ENCODE results near the gene TMEM141. TPM values are rescaled to one million over a fixed set of nuclear protein-coding genes. Genes with fewer than 3 reads are reported as not detected.
"Not testable (repeated sequence)": the region's sequence is repeated elsewhere in the genome, so short reads cannot be mapped to it uniquely, and the experiment has no call there.

TMEM141 gene
- total RNA-seq, 1 donor from 2014 or later, result 41.2 TPM

- intact Hi-C loops (cut with micrococcal nuclease), result not testable (repeated sequence)
These were observed 35.6 kb upstream of the TMEM141 start for GRCh38 chr9:136755302-136756133.

GRCh38 chr9:136756134-136756438 is 35.1 kb upstream of the TMEM141 start:
- intact Hi-C loops (cut with micrococcal nuclease), result no loop called here

GRCh38 chr9:136756836-136757235 is 34.3 kb upstream of the TMEM141 start:
- intact Hi-C loops (cut with micrococcal nuclease), result no loop called here

GRCh38 chr9:136757328-136757727 is 33.8 kb upstream of the TMEM141 start:
- intact Hi-C loops (cut with micrococcal nuclease), result no loop called here

DNA sequence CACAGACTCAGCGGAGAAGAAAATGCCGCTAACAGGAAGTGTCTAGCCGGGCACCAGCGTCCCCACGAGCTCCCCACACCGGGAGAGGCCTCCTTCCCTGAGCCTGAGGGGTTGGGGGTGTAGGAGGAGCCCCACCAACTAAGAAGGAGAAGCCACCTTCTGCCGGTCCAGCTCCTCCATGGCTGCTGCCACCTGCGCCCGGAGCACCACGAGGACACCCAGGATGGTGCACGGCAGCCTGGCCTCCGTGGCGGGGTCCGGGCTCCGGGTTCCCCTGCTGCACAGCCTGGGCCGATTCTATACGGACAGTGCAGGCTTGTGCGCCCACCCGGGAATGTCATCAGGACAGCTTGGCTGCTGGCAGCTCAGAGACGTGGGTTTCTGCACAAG is 33.4 kb upstream of the TMEM141 start:
- intact Hi-C loops (cut with micrococcal nuclease), result no loop called here

GRCh38 chr9:136759001-136759400 is 32.1 kb upstream of the TMEM141 start:
- intact Hi-C loops (cut with micrococcal nuclease), result no loop called here

- intact Hi-C loops (cut with micrococcal nuclease), result no loop called here
These were observed 31.5 kb upstream of the TMEM141 start for GRCh38 chr9:136759436-136760325.

- intact Hi-C loops (cut with micrococcal nuclease), result no loop called here
These were observed 30.7 kb upstream of the TMEM141 start for GRCh38 chr9:136760424-136760823.

- intact Hi-C loops (cut with micrococcal nuclease), result not testable (repeated sequence)
These were observed 30.2 kb upstream of the TMEM141 start for GRCh38 chr9:136760834-136761544.

GRCh38 chr9:136761545-136761981 is 29.6 kb upstream of the TMEM141 start:
- intact Hi-C loops (cut with micrococcal nuclease), result no loop called here

DNA sequence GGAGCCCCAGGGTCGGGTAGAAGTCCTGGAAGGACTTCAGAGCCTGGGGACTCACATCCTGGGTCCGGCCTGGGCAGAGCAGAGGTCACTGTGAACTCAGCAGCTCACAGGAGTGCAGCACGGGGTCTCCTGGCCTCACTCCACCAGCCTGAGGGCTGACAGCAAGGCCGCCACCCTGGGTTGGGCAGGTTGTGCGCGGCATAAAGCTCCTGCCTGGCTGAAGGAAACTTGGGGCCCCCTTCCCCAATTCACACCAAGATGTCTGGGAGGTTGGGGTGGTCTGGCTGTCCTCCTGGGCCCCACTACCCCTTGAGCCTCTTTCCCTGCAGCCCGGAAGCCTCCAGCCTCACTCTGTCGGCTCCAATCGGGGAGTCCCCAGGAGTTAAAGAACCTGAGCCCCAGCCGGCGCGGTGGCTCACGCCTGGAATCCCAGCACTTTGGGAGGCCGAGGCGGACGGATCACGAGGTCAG is 28.9 kb upstream of the TMEM141 start:
- intact Hi-C loops (cut with micrococcal nuclease), result no loop called here

GRCh38 chr9:136762915-136763648 is 28.1 kb upstream of the TMEM141 start:
- intact Hi-C loops (cut with micrococcal nuclease), result no loop called here

DNA sequence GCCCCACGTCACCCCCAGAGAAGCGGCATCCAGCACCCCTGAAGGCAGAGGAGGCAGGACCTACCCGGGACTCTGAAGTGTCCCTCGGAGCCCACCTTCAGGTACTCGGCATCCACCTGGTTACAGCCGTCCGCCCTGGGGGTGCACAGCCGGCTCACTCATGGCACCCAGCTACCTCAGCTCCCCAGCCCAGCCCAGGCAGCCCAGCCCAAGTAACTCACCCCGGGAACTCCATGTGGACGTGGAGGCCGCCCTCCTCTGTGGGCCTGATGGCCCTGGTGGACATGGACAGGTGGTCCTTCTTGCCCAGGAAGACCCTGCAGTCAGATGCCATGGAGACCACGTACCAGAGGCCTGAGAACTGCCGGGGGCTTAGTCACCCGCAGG is 27.5 kb upstream of the TMEM141 start:
- intact Hi-C loops (cut with micrococcal nuclease), result no loop called here

- intact Hi-C loops (cut with micrococcal nuclease), result no loop called here
These were observed 26.7 kb upstream of the TMEM141 start, which contains the start of gene LCN15 for GRCh38 chr9:136764301-136764891. Gene LCN15, minus strand, starts transcription at chr9:136764518. Its CDS starts 30 bp downstream, at chr9:136764488.

DNA sequence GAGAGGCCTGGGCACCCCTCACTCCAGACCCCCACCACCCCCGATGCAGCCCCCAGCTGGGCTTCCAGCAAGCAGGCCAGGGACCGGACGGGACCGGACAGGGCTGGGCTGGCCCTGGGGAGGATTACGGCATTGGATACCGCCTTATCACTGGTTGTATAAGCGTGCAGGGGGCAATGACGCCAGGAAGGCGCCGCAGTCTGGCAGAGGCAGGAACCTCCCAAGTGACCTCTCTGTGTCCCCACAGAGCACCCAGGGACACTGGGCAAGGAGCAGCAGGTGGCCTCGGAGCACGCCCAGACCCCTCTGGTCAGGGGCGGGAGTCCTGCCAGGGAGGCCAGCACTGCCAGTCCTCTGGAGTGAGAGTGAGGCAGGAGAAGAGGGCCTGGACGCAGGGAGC is 26.1 kb upstream of the TMEM141 start:
- intact Hi-C loops (cut with micrococcal nuclease), result no loop called here

DNA sequence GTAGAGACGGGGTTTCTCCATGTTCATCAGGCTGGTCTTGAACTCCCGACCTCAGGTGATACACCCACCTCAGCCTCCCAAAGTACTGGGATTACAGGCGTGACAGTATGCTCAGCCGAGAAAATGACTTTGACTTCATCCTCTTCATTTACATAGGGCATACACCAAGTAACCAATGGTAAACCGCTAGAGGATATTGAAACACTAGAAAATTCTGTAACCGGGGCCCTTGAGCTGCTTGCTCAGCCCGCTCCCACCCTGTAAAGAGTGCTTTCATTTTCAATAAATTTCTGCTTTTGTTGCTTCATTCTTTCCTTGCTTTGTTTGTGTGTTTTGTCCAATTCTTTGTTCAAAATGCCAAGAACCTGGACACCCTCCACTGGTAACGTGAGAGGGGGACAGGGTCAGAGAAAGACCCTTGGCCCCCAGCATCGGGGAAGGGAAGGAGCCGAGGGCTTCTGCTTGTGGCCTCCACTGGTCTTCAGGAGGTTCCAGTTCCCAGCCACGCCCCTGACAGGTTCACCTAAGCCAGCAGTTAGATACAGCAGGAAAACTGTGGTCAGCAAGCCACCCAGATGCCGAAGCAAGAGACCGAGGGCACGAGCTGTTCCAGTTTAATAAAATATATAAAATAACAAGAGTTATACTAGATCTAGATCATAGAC is 25.3 kb upstream of the TMEM141 start:
- intact Hi-C loops (cut with micrococcal nuclease), result not testable (repeated sequence)

GRCh38 chr9:136766410-136767120 is 24.6 kb upstream of the TMEM141 start:
- intact Hi-C loops (cut with micrococcal nuclease), result not testable (repeated sequence)

- intact Hi-C loops (cut with micrococcal nuclease), result no loop called here
These were observed 21.4 kb upstream of the TMEM141 start for GRCh38 chr9:136769710-136770191.

GRCh38 chr9:136771907-136772415 is 19.2 kb upstream of the TMEM141 start:
- intact Hi-C loops (cut with micrococcal nuclease), result no loop called here

Measured in T-helper 1 cell treated with Interleukin-12 subunit alpha and Interleukin-12 subunit beta and Interleukin-4 antibody, amounts not matched to agents 30 ng/mL and 1 ng/mL, for 36 hours (primary cell).